Fibroblast of villous mesenchyme (primary cell): ENCODE results near the gene PALM. TPM values are rescaled to one million over a fixed set of nuclear protein-coding genes. Genes with fewer than 3 reads are reported as not detected.

Experiments used
- DNase-seq: peaks from one replicate; pipeline ENCODE4 v3.0.0-alpha.2; 2010; ENCODE audit warnings: low read depth
- H3K4me3 ChIP-seq: 2 replicates; pipeline ENCODE4 v1.5.1; 2011; ENCODE audit warnings: low read depth, mild to moderate bottlenecking, low read length
- CTCF ChIP-seq: IDR thresholded peaks from 2 replicates; pipeline ENCODE4 v1.5.1; 2012; ENCODE audit warnings: low read depth, mild to moderate bottlenecking, low read length; ENCODE audit not compliant: insufficient read depth
- total RNA-seq: library from RNA; depleted of rRNA; stranded (reverse); fragments of >200 nt; gene quantifications from 2 replicates; pipeline ENCODE4 v1.2.3, GENCODE V29; 2012

The PALM gene
- total RNA-seq: 0.32 and 1.7 TPM in 2 replicates

GRCh38 chr19:708154-709143, at the start of gene PALM:
TSS of gene PALM (plus strand) at chr19:708935. CDS start at chr19:709147, 212 bp downstream.
- peak; percentile 13 for TF ChIP-seq CTCF
- no peak for DNase-seq
- H3K4me3 ChIP-seq: peak within 1 kb of the TSS; percentile 57

GRCh38 chr19:660793-661426, 47.8 kb upstream of the PALM start:
- TF ChIP-seq CTCF: no peak
- DNase-seq: no peak
- H3K4me3 ChIP-seq: peak overlapping the region; percentile 89

- peak overlapping the region; percentile 89 for H3K4me3 ChIP-seq
- DNase-seq: no peak
- TF ChIP-seq CTCF: no peak
These were observed 47.1 kb upstream of the PALM start for GRCh38 chr19:661427-662196.

- H3K4me3 ChIP-seq: peak overlapping the region; percentile 89
- DNase-seq: peak; percentile 58
- no peak for TF ChIP-seq CTCF
These were observed 46.4 kb upstream of the PALM start for GRCh38 chr19:662207-662961.

- no peak for TF ChIP-seq CTCF
- peak; percentile 92 for DNase-seq
These were observed 45.6 kb upstream of the PALM start, which contains the start of gene RNF126 for GRCh38 chr19:662962-663681. TSS of gene RNF126 (minus strand) at chr19:663214. CDS start at chr19:663121, 93 bp downstream.

More at GRCh38 chr19:662962-663681, 45.6 kb upstream of the PALM start, which contains the start of gene RNF126:
- H3K4me3 ChIP-seq: peak within 1 kb of the TSS; percentile 89
